K562 (cell line): ENCODE results near the gene PIGV. TPM values are rescaled to one million over a fixed set of nuclear protein-coding genes. Genes with fewer than 3 reads are reported as not detected.

Experiments used
- EGR1 ChIP-seq: fragments of 450-650 bp; conservative IDR thresholded peaks from 2 replicates; pipeline ENCODE4 v1.6.1; 2017; ENCODE audit warnings: mild to moderate bottlenecking
- EP400 ChIP-seq: fragments of 450-650 bp; IDR thresholded peaks from 2 replicates; pipeline ENCODE4 v1.6.1; 2017; ENCODE audit warnings: antibody characterized with exemption, mild to moderate bottlenecking, moderate library complexity
- HDAC2 ChIP-seq: fragments of 450-650 bp; IDR thresholded peaks from 2 replicates; pipeline ENCODE4 v1.6.1; 2016; ENCODE audit warnings: mild to moderate bottlenecking
- NBN ChIP-seq: fragments of 450-650 bp; IDR thresholded peaks from 2 replicates; pipeline ENCODE4 v1.6.1; 2016; ENCODE audit warnings: low read depth, mild to moderate bottlenecking
- POLR2AphosphoS5 ChIP-seq: IDR thresholded peaks from 2 replicates; pipeline ENCODE4 v1.6.1; 2011; ENCODE audit warnings: mild to moderate bottlenecking, low read depth, low read length, moderate library complexity; ENCODE audit not compliant: control insufficient read depth, insufficient read depth
- RNF2 ChIP-seq: sonication (generic); IDR thresholded peaks from 2 replicates; pipeline ENCODE4 v1.6.1; 2016
- SMAD1 ChIP-seq: fragments of 150-350 bp; IDR thresholded peaks from 2 replicates; pipeline ENCODE4 v1.6.1; 2014; ENCODE audit warnings: low read length, low read depth; ENCODE audit not compliant: partially characterized antibody
- TCF7L2 ChIP-seq: fragments of 150-350 bp; IDR thresholded peaks from 2 replicates; pipeline ENCODE4 v1.6.1; 2016; ENCODE audit warnings: low read depth, mild to moderate bottlenecking, low read length, moderate library complexity
- ZNF133 ChIP-seq: fragments of 250-450 bp; sonication (Bioruptor Pico); IDR thresholded peaks from 2 replicates; pipeline ENCODE4 v1.4.0; 2020; ENCODE audit warnings: mild to moderate bottlenecking
- ZNF184 ChIP-seq: sonication (generic); formaldehyde crosslinking; IDR thresholded peaks from 2 replicates; pipeline ENCODE4 v1.5.0; 2020; ENCODE audit warnings: missing genetic modification reagents
- polyA plus RNA-seq, 8 experiments: library from polyadenylated mRNA; depleted of rRNA in 4 of 8; stranded (reverse) in 5 of 8; unstranded in 3 of 8; fragments of >200 nt; fragmentation: Nextera tagmentation in 2 of 8; fragmentation: Illumina TruSeq in 1 of 8; extraction: Ambion mirVana in 2 of 8; extraction: Trizol in 1 of 8; gene quantifications; 2 replicates each; pipeline versions ENCODE4 v1.2.1 to v1.2.3, GENCODE V29; 2011 to 2014; ENCODE audit warnings: inconsistent platforms in 1 of 8, missing spikeins in 1 of 8
- total RNA-seq, 7 experiments: library from RNA; depleted of rRNA in 6 of 7; stranded (reverse); fragments of >200 nt in 6 of 7; fragmentation: Illumina TruSeq in 2 of 7; extraction: Trizol in 2 of 7; gene quantifications; 2 replicates each; pipeline versions ENCODE4 v1.2.1 to v1.2.3, GENCODE V29; 2011 to 2021; ENCODE audit warnings: low replicate concordance in 1 of 7
- TF ChIP-seq, protein P1 (sequence below), 2 experiments: IDR thresholded peaks in 1 of 2; conservative IDR thresholded peaks in 1 of 2; 2 replicates each; pipeline ENCODE4 v1.6.1; 2016; ENCODE audit warnings: low read depth in 2 of 2, mild to moderate bottlenecking in 1 of 2, missing compliant biosample characterization in 1 of 2, missing genetic modification characterization in 1 of 2, moderate library complexity in 1 of 2

Gene PIGV
- total and polyA plus RNA-seq, 9 of the 15 experiments (the other 6 are each of a cell fraction or from before 2014, with no cell fraction given): 8.4 to 21.8 (median 11.7) TPM

DNA sequence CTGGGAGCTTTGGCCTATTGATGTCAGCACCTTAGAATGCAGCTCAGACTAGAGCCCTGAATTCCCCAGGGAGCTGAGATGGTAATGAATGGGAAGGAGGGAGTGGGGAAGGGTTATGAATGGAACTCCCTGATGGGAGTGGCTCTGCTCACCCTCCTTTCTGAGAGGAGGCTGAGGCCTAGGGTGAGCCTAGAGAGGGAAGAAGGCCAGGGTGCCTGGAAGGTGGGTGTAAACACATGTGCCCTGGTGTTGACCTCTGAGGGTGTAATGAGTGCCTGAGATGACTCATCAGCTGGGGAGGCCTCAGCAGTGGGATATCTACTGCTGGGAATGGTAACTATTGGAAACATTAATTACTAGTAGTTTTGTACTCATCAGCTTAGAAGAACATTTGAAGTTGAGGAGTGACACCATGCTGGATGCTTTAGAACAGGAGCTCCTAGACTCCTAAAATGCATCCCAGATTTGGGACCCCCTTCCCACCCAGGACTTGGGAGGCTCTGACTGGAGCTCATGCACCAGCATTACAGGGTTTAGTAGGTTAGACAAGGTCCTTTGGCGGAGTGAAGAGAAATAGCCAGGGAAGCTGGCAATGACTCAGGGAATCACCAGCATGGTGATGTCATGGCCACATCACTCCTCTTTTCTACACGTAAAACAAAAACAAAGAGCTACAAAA lies 16.0 kb upstream of the PIGV start (continued):
- TF ChIP-seq, protein P1, sequence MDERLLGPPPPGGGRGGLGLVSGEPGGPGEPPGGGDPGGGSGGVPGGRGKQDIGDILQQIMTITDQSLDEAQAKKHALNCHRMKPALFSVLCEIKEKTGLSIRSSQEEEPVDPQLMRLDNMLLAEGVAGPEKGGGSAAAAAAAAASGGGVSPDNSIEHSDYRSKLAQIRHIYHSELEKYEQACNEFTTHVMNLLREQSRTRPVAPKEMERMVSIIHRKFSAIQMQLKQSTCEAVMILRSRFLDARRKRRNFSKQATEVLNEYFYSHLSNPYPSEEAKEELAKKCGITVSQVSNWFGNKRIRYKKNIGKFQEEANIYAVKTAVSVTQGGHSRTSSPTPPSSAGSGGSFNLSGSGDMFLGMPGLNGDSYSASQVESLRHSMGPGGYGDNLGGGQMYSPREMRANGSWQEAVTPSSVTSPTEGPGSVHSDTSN (CRISPR knock-in tag; IDR thresholded peaks at IDR 0.05; ENCODE audit: low read depth): no peak
- TF ChIP-seq, protein P1 (tag; conservative IDR thresholded peaks at IDR 0.05; ENCODE audit: low read depth): no peak
- TF ChIP-seq HDAC2: peak; percentile 65; the same call in 1 of the 2 replicates
- TF ChIP-seq SMAD1: no peak
- TF ChIP-seq POLR2AphosphoS5: peak; percentile 79; the same call in 1 of the 2 replicates
- TF ChIP-seq EP400: peak; percentile 63
- peak; percentile 91 for TF ChIP-seq EGR1
- TF ChIP-seq NBN: peak; percentile 62; the same call in 1 of the 2 replicates
- TF ChIP-seq ZNF184 (CRISPR knock-in tag): no peak
- TF ChIP-seq TCF7L2: no peak
- TF ChIP-seq ZNF133 (CRISPR knock-in tag): 0 out of 2 replicates have a peak, but pooled peaks have one; percentile 42
- TF ChIP-seq RNF2: peak; percentile 85
